Upper lobe of left lung (tissue), 4 donors: ENCODE data around the gene ZNF773.
A peak's percentile ranks its signal among the peaks of the same experiment; 100 is the strongest.

Source experiments
- CTCF ChIP-seq, 6 experiments: fragments of 450-650 bp in 4 of 6; fragments of 200-600 bp in 2 of 6; sonication (generic) in 2 of 6; IDR thresholded peaks; one replicate each; pipeline ENCODE4 v1.5.1; 2016 to 2019; ENCODE audit warnings: antibody characterized with exemption in 6 of 6
- EP300 ChIP-seq, 4 donors: sonication (generic); formaldehyde crosslinking; IDR thresholded peaks; one replicate each; pipeline ENCODE4 v1.5.1; 2017; ENCODE audit warnings: antibody characterized with exemption in 4 of 4, control low read depth in 2 of 4
- POLR2A ChIP-seq, 4 donors: fragments of 450-650 bp; IDR thresholded peaks; one replicate each; pipeline ENCODE4 v1.5.1; 2016 to 2017; ENCODE audit warnings: antibody characterized with exemption in 4 of 4, mild to moderate bottlenecking in 2 of 4

GRCh38 chr19:57527136-57527881, 27.6 kb downstream of the ZNF773 start, which contains the start of gene ZNF549:
- peak in 2 of 6 experiments; percentile 10 to 27 for TF ChIP-seq CTCF (IDR thresholded peaks at IDR 0.05)
- TF ChIP-seq POLR2A (IDR thresholded peaks at IDR 0.05) = peak in 2 of 4 donors; percentile 38 to 45
- TF ChIP-seq EP300 (IDR thresholded peaks at IDR 0.05) = no peak
